Activated CD4-positive, alpha-beta T cell treated with anti-CD3 and anti-CD28 coated beads for 24 hours (primary cell): Measurements from ENCODE around the gene IFT81.
"Not testable (repeated sequence)": the region's sequence is repeated elsewhere in the genome, so short reads cannot be mapped to it uniquely, and the experiment has no call there.

Source experiments
- DNase-seq, 2 donors: peaks; one replicate each; pipeline ENCODE4 v3.0.0-alpha.2; 2020; ENCODE audit warnings: low read depth in 2 of 2

The IFT81 gene

GRCh38 chr12:110246636-110247339, 122.6 kb downstream of the IFT81 start:
- DNase-seq: no peak

DNA sequence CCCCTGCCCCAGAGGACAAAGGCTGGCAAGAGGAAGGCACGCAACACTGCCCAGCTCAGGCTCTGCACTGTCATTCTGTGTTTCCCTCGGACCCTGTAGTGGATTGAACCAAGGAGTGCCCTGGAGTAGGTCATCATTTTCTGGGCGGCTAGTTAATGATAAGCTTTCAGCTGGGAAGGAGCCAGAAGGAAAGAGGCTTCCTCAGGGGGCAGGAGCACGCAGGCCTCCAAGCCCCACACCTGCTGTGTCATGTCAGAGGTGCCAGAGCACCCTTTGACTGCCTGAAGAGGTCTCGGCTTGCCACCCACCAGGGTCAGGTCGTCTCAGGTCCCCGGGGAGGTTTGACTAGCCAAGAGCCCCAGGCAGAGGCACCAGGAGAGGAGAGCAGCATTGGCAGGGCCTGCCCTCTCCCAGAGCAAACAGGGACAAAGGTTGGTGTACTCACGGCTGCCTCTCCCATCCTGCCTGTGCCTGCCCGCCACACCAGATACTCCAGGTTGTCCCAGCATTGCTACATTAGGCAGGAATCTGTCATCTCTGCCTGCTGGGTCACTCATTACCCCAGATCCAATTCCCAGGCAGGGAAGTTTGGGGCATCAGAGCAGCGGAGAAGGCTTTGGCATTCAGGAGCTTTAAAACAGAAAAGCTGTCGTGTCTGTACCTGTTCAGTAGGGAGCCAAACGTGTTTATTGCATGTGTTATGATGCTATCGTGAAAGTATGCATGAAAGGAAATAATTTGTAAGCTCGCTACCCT, 123.4 kb downstream of the IFT81 start:
- no peak for DNase-seq

DNA sequence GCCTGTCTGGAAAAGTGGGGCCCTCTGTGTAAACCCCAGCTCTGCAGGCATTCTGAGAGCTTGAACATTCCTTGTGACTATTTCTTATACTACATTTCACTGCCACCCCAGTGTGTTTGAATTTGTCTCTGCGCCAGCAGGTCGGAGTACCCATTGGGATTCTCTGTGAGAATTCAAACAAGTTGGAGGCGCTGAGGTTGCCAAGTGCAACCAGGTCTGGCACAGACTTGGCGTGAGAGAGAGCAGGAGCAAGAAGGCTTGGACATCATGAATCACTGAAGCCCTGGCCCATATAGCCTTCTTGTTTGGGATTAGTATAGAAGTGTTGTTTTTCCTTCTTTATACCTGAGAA, 123.9 kb downstream of the IFT81 start:
- no peak for DNase-seq

DNA sequence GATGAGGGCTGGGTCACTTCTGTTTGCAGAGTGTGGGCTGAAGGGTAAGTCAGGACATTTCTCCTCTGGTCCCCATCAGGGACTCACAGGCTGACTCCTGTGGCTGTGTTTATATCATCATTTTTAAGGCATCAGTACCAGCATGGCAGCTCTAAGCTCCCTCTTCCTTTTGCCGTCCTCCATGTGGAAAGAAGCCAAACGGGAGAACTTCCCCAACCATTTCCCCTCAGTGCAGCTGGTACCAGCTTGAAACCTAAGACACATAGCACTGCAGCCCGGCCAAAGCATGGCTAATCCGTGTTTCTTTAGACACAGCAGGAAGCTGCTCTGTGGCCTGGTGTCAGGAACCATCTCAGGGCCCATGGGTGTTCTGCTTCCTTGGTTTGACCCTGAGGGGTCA, 124.9 kb downstream of the IFT81 start:
- DNase-seq: no peak

DNA sequence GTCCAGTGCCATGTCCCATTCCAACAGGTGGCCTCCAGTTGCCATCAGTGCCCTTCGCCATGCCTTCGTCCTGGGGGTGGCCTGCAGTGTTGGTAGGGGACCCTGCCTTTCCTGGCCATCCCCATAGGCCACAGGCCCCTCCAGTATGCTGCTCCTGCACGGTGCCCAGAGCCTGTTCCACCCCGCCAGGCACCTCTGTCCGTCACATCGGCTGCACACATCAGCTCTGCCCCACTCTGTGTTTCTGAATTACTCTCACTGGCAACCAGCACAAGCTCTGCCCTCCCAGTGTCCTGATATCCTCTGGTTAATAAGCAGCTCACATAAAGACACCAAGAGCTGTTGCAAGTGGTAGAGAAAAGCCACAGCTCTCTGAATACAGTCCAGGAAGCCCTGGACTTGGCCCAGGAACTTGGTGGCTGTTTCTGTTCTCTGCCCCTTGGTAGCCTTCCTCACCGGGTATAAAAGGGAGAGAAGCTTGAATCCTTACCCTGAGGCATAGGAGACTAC, 125.6 kb downstream of the IFT81 start:
- DNase-seq: no peak

GRCh38 chr12:110251381-110251780, 127.2 kb downstream of the IFT81 start:
- DNase-seq: no peak

GRCh38 chr12:110252716-110253115, 128.6 kb downstream of the IFT81 start:
- DNase-seq: no peak

DNA sequence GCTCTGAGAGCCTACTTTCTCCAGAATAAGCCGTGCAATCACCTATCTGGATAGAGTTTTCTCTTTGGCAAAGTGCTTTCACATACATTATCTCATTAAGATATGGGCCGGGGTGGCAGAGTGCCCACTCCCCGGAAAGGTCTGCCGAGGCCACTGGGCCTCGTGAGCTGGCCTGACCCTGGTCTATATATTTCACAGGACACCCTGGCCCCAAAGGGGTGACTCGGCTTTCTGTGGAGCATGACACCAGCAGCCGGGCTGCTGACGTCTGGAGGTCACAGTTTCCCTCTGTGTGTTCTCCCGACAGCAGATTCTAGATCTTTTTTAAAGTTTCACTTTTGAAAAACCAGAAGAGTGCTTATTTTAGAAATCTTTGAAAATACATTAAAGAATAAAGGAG, 129.0 kb downstream of the IFT81 start:
- DNase-seq: no peak

DNA sequence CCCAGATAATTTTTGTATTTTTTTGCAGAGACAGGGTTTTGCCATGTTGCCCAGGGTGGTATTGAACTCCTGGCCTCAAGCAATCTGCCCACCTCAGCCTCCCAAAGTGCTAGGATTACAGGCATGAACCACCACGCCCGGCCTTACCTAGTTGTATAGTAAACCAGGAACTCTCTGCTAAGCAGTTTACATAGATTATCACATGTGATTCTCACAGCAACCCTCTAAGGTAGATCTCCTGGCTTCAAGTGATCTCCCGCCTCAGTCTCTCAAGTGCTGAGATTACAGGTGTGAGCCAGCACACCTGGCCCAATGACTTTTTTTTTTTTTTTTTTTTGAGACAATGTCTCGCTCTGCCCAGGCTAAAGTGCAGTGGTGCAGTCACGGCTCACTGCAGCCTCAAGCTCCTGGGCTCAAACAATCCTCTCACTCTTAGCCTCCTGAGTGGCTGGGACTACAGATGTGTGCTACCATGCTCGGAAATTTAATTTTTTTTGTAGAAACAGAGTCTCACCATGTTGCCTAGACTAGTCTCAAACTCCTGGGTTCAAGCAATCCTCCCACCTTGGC, 130.9 kb downstream of the IFT81 start:
- no peak for DNase-seq

- DNase-seq: not testable (repeated sequence)
Observed at GRCh38 chr12:110255890-110256456, 131.8 kb downstream of the IFT81 start.

GRCh38 chr12:110256780-110257431, 132.7 kb downstream of the IFT81 start:
- no peak for DNase-seq

DNA sequence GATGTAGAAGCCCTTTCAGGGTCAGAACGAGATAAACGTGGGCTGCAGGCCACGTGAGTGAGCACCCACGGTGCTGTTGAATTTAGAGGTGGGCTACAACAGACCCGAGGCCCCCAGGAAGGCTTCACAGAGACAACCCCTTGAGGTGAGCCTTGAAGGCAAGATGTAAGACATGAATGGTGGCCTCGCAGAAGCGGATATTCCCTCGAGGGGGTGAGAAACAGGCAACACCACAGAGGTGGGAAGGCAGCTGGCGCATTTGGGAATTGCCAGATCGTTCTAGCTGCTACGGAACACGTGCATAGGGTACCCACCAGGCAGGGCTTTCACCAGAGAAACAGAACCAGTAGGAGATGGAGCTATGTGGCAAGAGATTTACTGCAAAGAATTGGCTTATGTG, 134.3 kb downstream of the IFT81 start:
- no peak for DNase-seq

DNA sequence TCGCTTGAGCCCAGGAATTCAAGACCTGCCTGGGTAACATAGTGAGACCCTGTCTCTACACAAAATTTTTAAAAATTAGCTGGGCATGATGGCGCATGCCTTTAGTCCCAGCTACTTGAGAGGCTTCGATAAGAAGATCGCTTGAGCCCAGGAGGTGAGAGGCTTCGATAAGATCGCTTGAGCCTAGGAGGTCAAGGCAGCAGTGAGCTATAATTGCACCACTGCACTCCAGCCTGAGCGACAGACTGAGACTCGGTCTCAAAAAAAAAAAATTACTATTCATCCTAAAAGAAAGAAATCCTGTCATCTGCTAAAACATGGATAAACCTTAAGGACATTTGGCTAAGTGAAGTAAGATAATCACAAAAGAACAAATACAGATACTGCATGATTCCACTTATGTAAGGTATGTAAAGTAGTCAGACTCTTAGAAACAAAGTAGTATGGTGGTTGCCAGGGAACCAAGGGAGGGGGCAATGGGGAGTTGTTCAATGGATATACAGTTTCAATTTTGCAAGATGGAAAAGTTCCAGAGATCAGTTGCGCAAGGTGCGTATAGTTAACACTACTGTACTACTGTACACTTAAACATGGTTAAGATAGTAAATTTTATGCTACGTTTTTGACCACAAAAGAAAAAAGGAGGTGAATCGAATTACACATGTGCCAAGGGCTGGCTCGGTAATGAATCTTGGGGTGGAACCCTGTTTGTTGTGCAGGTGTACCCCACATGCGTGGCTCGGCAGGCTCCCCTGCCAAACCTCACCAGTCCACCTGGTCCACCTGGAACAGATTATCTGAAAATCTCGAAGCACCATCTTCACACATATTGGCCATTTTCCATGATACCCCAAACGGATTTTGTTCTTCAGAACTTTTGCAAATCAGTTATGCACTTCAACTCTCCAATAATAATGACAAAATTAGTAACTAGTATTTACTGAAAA, 138.6 kb downstream of the IFT81 start:
- no peak for DNase-seq

DNA sequence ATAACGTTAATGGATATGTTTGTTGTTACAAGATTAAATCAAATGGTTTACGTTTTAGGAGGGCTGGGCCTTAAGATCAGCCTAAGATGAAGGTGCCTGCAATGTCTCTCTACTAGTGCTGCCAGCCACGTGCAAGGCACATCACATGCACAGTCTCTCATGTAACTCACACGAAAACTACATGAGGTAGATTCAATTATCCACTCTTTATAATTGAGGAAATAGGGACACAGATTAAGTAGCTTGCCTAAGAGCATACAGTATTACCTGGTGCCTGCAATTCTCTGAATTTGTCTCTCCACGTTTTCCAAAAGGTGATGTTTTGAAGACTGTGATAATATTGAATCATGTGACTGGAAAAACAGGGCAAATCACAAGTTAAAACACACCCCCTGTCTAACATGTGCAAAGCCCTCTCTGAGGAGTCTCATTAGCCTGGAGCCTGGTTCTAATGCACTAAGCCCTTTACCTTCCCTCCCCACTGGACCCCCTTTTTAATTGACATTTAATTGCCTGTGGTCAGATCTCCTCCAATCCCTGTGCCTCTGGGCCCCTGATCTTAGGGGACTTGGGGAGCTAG, 142.3 kb downstream of the IFT81 start:
- no peak for DNase-seq

DNA sequence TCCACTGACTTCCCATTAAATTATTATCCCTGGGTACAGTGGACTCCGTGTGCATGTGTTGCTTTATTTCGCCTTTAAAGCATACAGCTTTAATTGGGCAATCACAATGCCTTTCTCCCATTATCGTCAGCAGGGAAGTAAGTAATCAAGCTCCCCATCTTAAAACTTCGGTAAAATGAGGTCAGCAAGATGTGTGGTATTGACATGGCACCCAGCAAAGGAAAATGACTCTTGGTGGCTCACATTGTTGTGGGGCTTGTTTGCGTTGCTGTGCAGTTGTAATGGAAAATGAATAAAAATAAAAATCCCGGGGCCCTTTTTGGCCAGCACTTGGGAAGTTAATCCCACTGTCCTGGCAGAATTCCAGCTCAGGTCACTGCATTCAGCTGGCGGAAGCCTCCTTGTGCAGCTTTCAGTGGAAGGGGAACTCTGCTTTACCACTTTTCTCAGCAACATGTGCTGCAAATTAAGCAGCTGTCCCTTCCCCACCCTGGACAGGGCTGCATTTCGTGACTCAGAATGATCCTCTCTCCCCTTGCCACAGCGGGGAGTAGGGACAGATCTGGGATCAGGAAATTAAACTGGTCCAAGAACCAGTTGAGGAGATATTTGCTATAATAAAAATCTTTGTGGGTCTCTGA, 142.9 kb downstream of the IFT81 start:
- no peak for DNase-seq
